Measurements from ENCODE around the gene NAA80.
"Not testable (repeated sequence)": the region's sequence is repeated elsewhere in the genome, so short reads cannot be mapped to it uniquely, and the experiment has no call there.

DNA sequence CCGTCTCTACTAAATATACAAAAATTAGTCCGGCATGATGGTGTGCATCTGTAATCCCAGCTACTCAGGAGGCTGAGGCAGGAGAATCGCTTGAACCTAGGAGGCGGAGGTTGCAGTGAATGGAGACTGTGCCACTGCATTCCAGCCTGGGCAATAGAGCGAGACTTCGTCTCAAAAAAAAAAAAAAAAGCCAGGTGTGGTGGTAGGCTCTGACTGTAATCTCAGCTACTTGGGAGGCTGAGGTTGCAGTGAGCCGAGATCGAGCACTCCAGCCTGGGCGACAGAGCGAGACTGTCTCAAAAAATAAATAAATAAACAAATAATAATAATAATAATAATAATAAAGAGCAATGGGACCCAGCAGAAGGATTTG, 26.7 kb downstream of the NAA80 start:
- not testable (repeated sequence) for TF ChIP-seq EZH2phosphoT487, CTCF (IDR thresholded peaks at IDR 0.05)
